Adipose tissue (tissue), 3 donors: ENCODE data around the gene NOTUM. TPM values are rescaled to one million over a fixed set of nuclear protein-coding genes. Genes with fewer than 3 reads are reported as not detected.
"Not testable (repeated sequence)": the region's sequence is repeated elsewhere in the genome, so short reads cannot be mapped to it uniquely, and the experiment has no call there.

Source experiments
- H3K27ac ChIP-seq: one replicate; pipeline ENCODE4 v1.5.1; 2013; ENCODE audit warnings: low read depth, low read length
- WGBS, 3 donors: extraction: QIAGEN DNeasy Blood & Tissue Kit; methylation state at CpG; one replicate each; pipeline ENCODE4 v1.1.7; 2013; 5-methylcytosine and 5-hydroxymethylcytosine counted together
- polyA plus RNA-seq, 3 donors: library from polyadenylated mRNA; stranded (reverse); fragments of 200-250 nt; gene quantifications; one replicate each; pipeline ENCODE4 v1.2.3, GENCODE V29; 2013
- donor health status: healthy with polysubstance abuse.
- donor health status: Bipolar disorder and iron deficiency.
- donor health status: healthy.

The NOTUM gene
- polyA plus RNA-seq, 3 donors = 0.03 to 0.67 (median 0.31) TPM

DNA sequence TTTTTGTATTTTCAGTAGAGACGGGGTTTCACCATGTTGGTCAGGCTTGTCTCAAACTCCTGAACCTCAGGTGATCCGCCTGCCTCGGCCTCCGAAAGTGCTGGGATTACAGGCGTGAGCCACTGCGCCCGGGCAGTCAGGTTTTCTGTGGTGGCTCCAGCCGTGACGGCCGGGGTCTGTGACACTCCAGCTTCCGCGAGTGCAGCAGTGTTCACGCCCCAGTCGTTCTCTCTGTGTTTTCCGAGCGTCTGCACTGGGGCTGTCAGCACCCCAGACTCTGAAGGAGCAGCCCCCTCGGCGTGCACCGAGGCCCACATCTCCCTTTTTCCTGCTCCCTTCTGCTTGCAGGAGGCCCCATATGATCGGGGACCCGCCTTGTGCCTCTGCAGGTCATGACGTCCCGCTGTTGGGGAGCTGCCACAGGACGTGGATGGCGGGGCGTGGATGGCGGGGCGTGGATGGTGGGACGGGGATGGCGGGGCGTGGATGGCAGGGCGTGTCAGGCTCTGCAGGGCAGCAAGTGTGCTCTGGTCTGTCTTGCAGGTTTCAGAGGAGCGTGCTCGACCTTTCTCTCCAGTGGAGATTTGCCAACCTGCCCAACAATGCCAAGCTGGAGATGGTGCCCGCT lies 22.1 kb upstream of the NOTUM start:
- 92 to 96% (median 93%) methylated on average over 32 to 35 of the region's 35 CpGs for WGBS, 3 donors
- no peak overlapping the region for H3K27ac ChIP-seq

DNA sequence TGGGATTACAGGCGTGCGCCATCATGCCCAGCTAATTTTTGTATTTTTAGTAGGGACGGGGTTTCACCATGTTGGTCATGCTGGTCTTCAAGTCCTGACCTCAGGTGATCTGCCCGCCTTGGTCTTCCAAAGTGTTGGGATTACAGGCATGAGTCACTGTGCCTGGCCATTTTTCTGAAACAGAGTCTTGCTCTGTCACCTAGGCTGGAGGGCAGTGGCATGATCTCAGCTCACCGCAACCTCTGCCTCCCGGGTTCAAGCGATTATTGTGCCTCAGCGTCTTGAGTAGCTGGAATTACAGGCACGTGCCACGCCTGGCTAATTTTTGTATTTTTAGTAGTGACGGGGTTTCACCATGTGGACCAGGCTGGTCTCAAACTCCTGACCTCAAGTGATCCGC lies 20.5 kb upstream of the NOTUM start:
- H3K27ac ChIP-seq = not testable (repeated sequence)
- 95 to 98% (median 96%) methylated on average over 12 of the region's 12 CpGs for WGBS, 3 donors

DNA sequence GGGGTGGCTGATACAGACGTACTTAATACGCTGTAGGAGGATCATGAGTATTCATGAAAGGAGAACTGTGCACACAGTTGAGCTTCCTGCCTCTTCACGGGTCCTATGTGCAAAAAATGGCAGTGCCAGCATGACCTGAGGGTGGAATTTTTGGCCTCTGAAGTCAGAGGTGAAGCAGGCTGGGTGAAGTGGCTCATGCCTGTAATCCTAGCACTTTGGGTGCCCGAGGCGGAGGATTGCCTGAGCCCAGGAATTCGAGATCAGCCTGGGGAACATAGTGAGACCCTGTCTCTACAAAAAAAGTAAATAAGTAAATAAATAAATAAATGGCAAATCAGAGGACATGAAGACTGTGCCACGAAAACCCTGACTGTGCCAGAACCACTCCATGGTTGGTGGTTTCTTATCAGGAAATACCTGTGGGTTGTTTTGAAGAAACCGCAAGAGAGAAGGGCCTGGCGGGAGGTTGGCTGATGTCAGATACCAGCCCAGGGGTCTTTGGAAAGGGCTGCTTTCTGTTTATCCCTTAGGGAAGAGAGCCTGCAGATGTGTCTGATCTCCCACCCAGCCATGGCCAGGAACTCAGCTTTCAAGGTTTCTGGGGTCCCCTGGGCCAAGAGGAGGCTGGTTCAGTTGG lies 19.8 kb upstream of the NOTUM start:
- 69 to 88% (median 74%) methylated on average over 9 of the region's 9 CpGs for whole genome bisulfite sequencing, 3 donors

DNA sequence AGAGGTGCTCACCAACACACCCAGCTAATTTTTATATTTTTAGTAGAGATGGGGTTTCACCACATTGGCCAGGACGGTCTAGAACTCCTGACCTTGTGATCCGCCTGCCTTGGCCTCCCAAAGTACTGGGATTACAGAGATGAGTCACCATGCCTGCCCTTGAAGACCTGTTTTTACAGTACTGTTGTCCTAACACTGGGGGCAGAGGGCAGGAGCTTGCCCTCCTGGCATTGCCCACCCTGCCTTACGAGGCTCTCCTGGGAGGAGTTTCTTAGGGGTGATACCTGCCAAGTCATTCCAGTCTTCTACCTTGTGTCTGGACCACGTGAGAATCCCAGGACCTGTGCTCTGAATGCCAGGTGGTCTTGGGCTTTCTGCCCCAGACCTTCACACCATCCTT lies 19.1 kb upstream of the NOTUM start:
- 90 to 95% (median 90%) methylated on average over 4 of the region's 4 CpGs for whole genome bisulfite sequencing, 3 donors
- H3K27ac ChIP-seq = no peak overlapping the region

More for the DNA sequence above, 19.8 kb upstream of the NOTUM start:
- H3K27ac ChIP-seq = no peak overlapping the region

DNA sequence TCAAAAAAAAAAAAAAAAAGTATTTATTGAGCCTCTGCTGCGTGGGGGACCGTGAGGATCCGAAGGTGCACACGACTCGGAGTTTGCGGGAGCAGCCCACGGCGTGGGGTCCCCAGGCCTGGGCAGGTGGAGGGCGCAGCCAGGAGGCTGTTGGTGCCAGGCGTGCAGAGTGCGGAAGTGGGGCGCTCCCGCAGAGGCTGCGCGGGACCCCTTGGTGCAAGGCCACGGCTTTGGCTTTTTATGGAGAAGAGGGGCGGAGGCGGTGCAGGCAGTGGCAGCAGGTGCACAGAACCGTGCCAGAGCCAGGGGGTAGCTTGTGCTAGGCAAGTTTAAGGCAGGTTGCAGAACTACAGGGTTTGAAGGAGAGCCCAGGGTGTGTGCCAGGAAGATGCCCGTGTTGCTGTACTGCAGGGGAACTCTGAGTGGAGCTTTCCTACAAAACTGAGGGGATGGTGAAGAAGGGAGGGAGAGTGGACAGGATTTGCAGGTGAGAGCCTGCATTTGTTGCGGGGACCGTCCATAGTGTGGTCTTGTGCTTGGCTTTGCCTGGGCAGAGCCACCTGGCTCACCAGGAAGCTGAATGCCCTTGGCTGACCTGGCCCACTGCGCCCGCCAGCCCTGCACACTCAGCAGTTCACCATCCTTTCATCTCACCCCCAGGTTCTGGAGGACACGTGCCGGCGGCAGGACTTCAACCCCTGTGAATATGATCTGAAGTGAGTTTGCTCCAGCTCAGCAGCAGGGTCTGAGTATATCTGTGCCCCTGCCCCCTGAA lies 17.7 kb upstream of the NOTUM start:
- WGBS, 3 donors = 84 to 92% (median 87%) methylated on average over 27 of the region's 27 CpGs
- H3K27ac ChIP-seq = no peak overlapping the region

DNA sequence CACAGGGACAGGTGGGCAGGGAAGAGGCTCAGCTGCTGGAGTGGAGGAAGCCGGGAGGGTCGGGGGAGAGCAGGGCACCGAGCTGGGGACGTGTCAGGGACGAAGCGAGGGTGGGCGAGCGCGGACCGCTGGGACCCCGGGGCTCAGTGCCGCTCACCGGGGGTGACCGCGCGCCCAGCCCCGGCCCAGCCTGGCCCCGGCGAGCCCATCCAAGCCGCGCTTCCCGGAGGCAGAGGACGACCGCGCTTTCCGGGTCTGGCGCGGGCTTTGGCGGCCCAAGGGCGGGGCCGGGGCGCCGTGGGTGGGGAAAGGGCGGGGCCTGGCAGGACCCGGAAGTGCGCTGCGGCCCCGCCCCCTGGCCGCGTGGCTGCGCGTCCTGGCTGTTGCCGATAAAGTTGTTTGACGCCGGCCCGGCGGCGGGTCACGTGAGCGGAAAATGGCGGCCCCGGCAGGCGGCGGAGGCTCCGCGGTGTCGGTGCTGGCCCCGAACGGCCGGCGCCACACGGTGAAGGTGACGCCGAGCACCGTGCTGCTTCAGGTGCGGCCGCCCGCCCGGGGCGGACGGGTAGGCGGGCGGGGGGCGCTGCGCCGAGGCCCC lies 16.3 kb upstream of the NOTUM start, which contains the start of gene ASPSCR1:
TSS of gene ASPSCR1 (plus strand) at position 419 of the 598 bp plus-strand sequence. CDS start at position 437, 18 bp downstream.
- 0 to 1% (median 1%) methylated on average over 51 to 76 of the region's 76 CpGs for WGBS, 3 donors
- peak within 1 kb of the TSS; percentile 88 for H3K27ac ChIP-seq

DNA sequence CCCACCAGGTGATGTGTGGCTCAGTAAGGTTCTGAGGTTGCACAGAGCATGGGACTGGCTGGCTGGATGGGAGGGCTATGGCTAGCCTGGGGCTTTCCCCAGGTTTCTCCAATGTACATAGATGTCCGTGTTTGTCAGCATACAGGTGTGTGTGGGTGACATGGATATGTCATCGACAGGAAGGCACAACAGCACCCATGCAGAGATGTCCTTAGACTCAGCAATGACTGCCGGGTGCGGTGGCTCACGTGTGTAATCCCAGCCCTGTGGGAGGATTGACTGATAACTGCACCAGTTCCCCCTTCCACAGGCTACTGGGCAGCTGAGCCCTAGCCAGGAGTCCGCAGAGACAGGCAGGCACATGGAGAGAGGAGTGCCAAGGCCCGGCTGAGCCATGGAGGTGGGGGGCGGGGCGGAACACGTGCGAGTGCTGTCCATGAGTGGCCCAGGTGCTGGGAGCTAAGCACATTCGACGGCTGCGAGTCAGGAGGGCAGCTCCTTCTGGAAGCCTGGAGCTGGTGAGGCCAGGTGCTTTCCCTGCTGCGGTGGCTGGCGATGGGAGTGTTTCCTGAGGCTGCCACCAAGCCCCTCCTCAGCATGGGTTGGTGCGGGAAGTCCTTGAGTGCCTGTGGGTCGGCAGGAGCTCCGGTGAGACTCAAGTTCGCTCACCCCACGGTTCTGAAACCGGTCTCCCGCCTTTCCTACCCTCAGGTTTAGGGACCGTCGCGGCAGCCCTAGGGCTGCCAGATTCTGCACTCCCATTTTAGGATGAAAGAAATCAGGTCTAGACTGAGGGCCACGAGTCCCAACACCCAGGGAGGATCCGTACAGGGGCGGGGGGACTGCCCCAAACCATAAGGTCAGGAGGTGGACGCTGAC lies 15.6 kb upstream of the NOTUM start:
- 17 to 30% (median 25%) methylated on average over 26 to 30 of the region's 30 CpGs for WGBS, 3 donors
- peak overlapping the region; percentile 74 for H3K27ac ChIP-seq

DNA sequence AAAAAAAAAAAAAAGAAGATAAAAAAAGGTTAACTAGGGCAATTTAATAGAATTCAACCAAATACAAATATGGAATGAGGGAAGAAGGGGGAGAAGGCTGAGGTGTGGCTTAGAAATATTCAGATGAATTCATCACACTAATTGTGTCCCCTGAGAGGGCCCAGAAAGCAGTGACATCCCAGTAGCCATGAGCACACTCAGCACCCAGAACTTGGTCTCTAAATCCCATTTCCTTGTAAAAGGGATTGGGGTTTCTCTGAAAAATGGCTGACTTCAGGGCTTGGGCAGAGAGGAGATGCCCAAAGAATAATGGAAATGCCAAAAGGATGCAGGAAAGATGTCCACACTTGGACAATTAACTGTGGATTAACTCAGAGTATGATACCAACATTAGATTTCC lies 12.4 kb upstream of the NOTUM start:
- no peak overlapping the region for H3K27ac ChIP-seq

DNA sequence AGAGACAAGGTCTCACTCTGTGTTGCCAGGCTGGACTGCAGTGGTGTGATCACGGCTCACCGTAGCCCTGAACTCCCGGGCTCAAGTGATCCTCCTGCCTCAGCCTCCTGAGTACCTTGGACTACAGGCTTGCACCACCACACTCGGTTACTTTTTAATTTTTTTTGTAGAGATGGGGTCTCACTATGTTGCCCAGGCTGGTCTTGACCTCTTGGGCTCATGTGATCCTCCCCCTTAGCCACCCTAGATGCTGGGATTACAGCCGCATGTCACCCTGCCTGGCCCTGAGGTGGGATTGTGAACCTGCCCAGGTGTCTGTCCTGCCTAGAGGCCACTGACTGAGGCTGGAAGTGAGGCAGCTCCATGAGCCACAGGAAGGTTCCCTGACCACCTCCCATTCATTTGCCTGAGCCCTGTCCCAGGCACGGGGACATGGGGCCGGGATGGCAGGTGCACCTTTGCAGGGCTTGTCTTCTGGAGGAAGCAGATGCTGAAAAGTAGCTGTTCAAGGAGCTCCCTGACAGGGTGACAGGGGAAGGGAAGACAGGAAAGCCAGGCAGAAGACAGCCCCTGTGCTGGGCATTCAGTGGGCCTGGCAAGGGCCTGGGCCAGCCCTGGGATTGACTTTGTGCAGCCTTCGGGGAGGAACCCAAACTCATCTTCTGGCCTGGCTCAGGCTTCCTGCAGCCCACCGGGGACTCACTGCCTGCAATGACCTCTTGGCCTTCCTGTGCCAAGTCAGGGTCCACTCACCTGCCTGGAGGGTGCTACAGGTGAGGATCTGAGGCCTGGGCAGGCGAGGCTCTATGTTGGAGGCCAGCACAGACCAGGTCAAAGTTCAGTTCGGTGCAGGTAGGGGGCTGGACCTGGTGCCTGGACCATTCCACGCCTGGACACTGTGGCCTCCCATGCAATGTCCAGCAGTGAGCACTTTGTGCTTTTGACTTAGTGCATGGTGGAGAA lies 8.1 kb upstream of the NOTUM start:
- WGBS, 3 donors = 83 to 89% (median 89%) methylated on average over 12 of the region's 12 CpGs

DNA sequence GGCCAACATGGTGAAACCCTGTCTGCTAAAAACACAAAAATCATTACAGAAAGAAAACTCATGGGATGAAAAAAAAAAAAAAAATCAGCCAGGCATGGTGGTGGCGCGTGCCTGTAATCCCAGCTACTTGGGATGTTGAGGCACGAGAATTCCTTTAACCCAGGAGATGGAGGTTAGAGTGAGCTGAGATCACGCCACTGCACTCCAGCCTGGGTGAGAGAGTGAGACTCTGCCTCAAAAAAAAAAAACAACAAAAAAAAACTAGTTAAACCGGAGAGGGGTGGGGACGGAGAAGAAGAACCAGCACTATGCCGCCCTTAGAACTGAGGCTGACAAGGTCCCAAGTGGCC lies 7.4 kb upstream of the NOTUM start:
- no peak overlapping the region for H3K27ac ChIP-seq

More for the DNA sequence above, 8.1 kb upstream of the NOTUM start:
- H3K27ac ChIP-seq = no peak overlapping the region

DNA sequence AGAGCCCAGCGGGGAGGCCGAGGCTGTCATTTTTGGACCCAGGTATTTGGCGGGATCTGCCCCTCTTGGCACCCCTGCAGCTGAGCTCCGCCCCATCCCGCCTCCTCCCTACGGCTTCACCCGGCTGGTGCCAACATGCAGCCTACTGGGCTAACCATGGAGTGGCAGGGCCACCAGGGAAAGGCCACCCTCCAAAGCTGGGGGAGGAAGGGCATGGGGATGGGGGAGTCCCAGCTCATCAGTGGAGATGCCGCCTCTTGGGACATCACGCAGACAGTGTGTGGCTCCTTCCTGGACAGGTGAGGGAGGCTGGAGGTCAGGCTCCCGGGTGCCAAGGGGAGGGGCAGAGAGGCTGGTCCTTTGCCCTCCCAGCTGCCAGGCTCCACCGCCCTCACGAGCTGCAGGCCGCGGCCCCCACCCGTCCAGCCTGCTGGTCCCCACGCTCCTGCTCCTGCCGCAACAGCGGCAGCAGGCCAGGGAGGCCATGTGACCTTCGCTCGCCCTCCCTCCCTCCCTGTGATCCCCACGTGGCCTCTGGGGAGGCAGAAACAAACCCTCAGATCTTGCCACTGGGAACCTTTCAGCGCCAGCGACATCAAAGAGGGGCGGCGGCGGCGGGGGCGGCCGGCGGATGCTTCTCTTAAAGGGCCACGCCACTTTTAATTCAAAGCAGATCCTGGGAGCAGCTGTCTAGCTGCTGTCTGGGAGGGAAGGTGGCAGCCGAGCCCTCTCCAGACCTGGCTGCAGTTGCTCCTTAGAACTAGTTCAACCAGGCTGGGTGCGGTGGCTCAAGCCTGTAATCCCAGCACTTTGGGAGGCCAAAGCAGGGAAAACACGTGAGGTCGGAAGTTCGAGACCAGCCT lies 6.8 kb upstream of the NOTUM start:
- WGBS, 3 donors = 11 to 13% (median 12%) methylated on average over 35 to 36 of the region's 36 CpGs
- H3K27ac ChIP-seq = no peak overlapping the region

More for the DNA sequence above, 7.4 kb upstream of the NOTUM start:
- WGBS, 3 donors = 64 to 87% (median 83%) methylated on average over 7 of the region's 7 CpGs

DNA sequence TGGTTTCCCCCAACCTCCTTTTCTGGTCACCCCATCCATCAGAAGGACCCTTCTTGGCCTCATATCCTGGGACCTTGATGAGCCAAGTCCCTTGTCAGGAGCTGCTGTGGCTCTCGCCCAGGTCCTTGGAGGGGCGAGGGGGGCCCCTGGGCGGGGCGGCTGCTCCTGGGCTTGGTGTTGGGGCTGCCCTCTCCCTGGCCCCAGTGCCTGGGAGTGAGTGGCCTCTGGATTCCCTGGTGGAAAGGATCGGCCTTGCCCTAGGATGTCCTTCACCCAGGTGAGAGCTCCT lies 6.2 kb upstream of the NOTUM start:
- no peak overlapping the region for H3K27ac ChIP-seq
- WGBS, 3 donors = 21 to 48% (median 27%) methylated on average over 5 of the region's 5 CpGs

DNA sequence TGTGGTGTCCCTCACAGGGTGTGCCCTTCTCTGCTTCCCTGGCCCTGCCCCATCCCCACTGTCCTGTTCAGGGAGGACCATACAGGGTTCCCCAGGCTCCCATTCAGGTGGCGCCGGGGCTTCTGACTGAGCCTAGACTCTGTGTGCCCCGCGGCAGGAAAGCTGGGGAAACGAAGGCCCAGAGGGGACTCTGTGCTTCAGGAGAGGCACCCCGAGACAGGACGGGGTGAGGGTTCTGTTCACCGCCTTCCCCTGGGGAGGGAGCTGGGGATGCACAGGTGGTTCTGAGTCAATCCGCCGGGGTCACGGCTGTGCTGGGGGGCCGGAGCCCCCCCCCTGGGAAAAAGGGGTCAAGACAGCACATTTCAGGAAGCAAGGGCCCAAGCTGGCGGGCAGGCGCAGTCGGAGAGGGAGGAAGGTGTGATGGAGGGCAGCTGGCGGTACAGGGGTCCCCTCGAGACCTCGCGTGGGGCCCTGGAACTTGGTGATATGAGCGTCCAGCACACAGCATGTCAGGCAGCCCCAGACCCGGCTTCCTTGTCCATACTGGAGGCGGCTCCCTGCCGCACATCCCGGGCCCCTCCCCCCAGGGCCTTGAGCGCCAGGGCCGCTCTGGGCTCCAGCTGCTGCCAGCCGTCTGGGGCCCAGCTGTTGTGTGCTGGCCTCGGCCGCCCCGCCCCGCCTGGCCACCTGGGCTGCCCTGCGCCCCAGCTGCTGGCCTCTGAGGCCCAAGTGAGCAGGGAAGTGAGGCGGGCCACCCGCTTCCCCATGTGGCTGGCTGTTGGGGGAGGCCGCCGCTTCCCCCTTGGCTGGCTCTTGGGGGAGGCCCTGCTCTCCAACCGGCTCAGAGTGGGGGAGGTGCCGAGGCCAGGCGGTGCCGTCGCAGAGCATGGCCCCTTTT lies 5.6 kb upstream of the NOTUM start:
- no peak overlapping the region for H3K27ac ChIP-seq
- WGBS, 3 donors = 27 to 60% (median 39%) methylated on average over 31 to 41 of the region's 41 CpGs

DNA sequence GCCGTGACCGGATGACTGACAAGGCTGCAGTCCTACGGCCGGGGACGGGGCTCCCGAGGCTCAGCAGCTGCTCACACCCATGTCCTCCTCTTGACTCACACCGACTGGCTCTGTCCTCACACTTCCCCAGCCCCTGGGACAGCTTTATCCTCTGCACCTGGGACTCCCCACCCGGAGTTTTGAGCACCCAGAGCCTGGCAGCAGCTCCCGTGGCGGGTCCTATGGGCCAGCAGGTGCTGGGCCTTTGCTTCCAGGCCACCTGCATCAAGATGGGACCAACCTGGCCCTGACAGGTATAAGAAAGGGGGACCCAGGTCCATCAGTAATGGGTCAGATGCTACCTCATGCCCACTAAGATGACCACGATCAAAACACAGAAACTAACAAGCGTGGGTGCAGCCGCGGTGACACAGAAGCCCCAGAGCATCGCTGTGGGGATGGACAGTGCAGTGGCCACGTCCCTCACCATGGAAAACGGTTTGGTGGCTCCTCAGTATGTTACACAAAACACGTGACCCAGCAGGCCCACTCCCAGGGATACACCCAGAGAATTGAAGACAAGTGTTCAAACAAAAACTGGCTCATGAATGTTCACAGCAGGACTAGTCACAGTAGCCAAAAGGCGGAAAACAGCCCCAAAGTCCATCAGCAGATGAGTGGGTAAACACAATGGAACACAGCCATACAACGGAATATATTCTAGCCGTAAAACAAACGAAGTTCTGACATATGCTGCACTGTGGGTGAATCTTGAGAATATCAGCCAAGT lies 3.3 kb upstream of the NOTUM start:
- WGBS, 3 donors = 67 to 77% (median 74%) methylated on average over 22 of the region's 22 CpGs
- no peak overlapping the region for H3K27ac ChIP-seq
